ENCODE data around the gene BARD1. TPM values are rescaled to one million over a fixed set of nuclear protein-coding genes. Genes with fewer than 3 reads are reported as not detected.

The BARD1 gene
- total RNA-seq, 2 experiments from 2014 or later: 60.7 to 64.9 TPM

DNA sequence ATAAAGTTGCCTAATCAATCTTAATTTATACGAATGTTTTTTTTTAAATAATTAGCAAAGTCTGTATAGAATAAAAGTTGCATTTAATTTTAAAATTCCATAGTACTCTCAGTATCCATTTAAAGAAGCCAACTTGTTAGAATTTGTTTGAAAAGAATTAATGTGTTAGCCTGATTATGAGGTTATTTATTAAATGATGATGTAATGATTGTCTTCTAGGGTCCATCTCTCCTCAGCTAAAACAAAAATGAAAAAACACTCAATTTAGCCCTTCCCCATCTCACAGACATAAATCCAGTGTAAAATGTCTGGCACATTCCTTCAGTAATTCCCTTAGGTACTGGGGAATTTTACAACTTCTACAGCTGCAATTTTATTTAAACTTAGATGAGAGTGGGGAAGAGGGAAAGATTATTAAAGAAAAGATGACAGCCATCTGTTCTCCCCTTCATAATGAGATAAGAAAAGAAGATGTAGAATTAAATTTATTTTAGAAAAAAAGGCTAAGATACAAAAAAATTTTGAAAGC lies 68.6 kb downstream of the BARD1 start:
- Histone ChIP-seq H3K4me1 (ENCODE audit: insufficient read depth, low read length, poor library complexity, severe bottlenecking) (no peaks in the 10 kb centered on the region), H3K79me2 (ENCODE audit: insufficient read depth, low read depth, low read length) (peaks cover 15% of the 10 kb centered on the region; the same call in 1 of the 2 replicates), H3K9me2 (ENCODE audit: insufficient read depth, low read length) (no peaks in the 10 kb centered on the region), H3K9me3 (ENCODE audit: low read length) (no peaks in the 10 kb centered on the region), H4K20me1 (ENCODE audit: insufficient read depth, low read length) (no peaks in the 10 kb centered on the region), H3K4me3 (ENCODE audit: low read depth, low read length, poor library complexity, severe bottlenecking) (no peak overlapping the region), H3K36me3 (ENCODE audit: insufficient read depth, low read length) (peaks cover 94% of the 10 kb centered on the region), H3K27ac (ENCODE audit: low read depth, low read length, poor library complexity, severe bottlenecking) (no peak overlapping the region), H3K4me2 (ENCODE audit: low read length) (no peak overlapping the region), H2AFZ (ENCODE audit: low read length) (no peak overlapping the region)
- intact Hi-C loops (cut with micrococcal nuclease; ENCODE audit: unreplicated experiment): no loop called here
- BruUV-seq (replicated peaks): no TSS peak
- CTCF ChIA-PET (ENCODE audit: unreplicated experiment): no interaction called here
- POLR2A ChIA-PET: interaction anchor here (0.7 kb wide), 1 partner anchor 1829 kb away, joined by 3 read pairs; no protein-coding TSS in a partner anchor
- no peak for TF ChIP-seq EZH2phosphoT487 (IDR thresholded peaks at IDR 0.05; ENCODE audit: borderline replicate concordance, low read depth, low read length)
- TF ChIP-seq CTCF (conservative IDR thresholded peaks at IDR 0.05; ENCODE audit: low read length): no peak
- DNase-seq (ENCODE audit: low spot score): no peak

DNA sequence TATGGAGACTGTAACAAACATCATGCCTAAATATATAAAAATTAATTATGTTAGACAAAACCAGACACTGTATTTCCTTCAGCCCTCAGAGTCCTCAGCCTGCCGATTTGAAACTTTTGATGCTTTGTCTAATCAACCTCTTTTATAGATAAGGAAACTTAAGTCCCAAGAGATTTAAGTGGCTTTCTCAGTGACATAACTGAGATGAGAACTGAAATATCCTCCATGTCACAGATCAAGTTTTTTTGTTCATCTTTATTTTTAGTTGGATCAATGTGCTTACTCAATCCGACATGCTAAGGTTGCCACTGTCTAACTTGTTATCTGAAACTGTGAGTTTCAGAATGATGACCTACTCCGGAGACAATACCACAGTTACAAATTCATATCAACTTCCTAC lies 72.3 kb downstream of the BARD1 start:
- Histone ChIP-seq H3K4me3 (ENCODE audit: low read depth, low read length, poor library complexity, severe bottlenecking) (no peak overlapping the region), H3K27ac (ENCODE audit: low read depth, low read length, poor library complexity, severe bottlenecking) (no peak overlapping the region), H3K9me2 (ENCODE audit: insufficient read depth, low read length) (no peaks in the 10 kb centered on the region), H3K9me3 (ENCODE audit: low read length) (no peaks in the 10 kb centered on the region), H3K36me3 (ENCODE audit: insufficient read depth, low read length) (peaks cover 89% of the 10 kb centered on the region), H3K79me2 (ENCODE audit: insufficient read depth, low read depth, low read length) (peaks cover 3% of the 10 kb centered on the region; the same call in 1 of the 2 replicates), H3K4me1 (ENCODE audit: insufficient read depth, low read length, poor library complexity, severe bottlenecking) (no peaks in the 10 kb centered on the region), H4K20me1 (ENCODE audit: insufficient read depth, low read length) (no peaks in the 10 kb centered on the region), H2AFZ (ENCODE audit: low read length) (no peak overlapping the region), H3K4me2 (ENCODE audit: low read length) (no peak overlapping the region)
- DNase-seq (ENCODE audit: low spot score): no peak
- POLR2A ChIA-PET: interaction anchor here (1.2 to 1.6 kb wide), 2 partner anchors 8 to 33 kb away, joined by 3 to 6 read pairs; no protein-coding TSS in a partner anchor
- TF ChIP-seq EZH2phosphoT487 (IDR thresholded peaks at IDR 0.05; ENCODE audit: borderline replicate concordance, low read depth, low read length): no peak
- TF ChIP-seq CTCF (conservative IDR thresholded peaks at IDR 0.05; ENCODE audit: low read length): no peak
- BruUV-seq (replicated peaks): no TSS peak
- CTCF ChIA-PET (ENCODE audit: unreplicated experiment): no interaction called here
- intact Hi-C loops (cut with micrococcal nuclease; ENCODE audit: unreplicated experiment): no loop called here

DNA sequence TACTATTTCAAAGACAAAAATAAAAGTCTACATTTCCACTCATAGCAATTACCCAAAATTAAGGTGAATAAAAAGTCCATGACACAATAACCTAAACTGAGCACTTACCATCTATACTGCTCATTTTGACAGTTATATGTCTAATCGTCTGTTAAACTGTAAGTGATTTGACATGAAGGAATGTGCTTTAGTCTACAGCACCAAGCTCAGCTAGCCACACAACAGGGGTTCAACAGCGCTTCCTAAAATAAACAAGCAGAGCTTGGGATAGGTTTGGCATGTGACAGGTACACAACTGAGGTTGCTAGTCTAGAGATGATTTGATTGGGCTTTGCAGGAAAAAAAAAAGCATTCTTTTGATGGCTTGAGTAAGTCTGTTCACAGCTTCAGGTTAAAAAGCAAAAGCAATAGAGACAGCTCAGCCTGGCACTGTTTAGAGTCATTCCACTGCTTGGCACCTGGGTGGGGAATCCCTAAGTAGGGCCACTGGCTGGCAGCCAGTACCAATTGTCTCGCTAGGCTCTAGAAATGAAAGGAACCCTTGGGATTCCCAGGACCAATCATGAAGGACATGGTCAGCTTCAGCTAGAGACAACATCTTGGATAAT lies 78.6 kb downstream of the BARD1 start:
- ChIA-PET CTCF (ENCODE audit: unreplicated experiment) (no interaction called here), POLR2A (no interaction called here)
- Histone ChIP-seq H3K79me2 (ENCODE audit: insufficient read depth, low read depth, low read length) (no peaks in the 10 kb centered on the region), H3K27ac (ENCODE audit: low read depth, low read length, poor library complexity, severe bottlenecking) (no peak overlapping the region), H3K4me1 (ENCODE audit: insufficient read depth, low read length, poor library complexity, severe bottlenecking) (no peaks in the 10 kb centered on the region), H2AFZ (ENCODE audit: low read length) (no peak overlapping the region), H3K9me2 (ENCODE audit: insufficient read depth, low read length) (no peaks in the 10 kb centered on the region), H3K4me2 (ENCODE audit: low read length) (no peak overlapping the region), H3K36me3 (ENCODE audit: insufficient read depth, low read length) (peaks cover 96% of the 10 kb centered on the region), H3K9me3 (ENCODE audit: low read length) (no peaks in the 10 kb centered on the region), H4K20me1 (ENCODE audit: insufficient read depth, low read length) (no peaks in the 10 kb centered on the region), H3K4me3 (ENCODE audit: low read depth, low read length, poor library complexity, severe bottlenecking) (no peak overlapping the region)
- no TSS peak for BruUV-seq (replicated peaks)
- intact Hi-C loops (cut with micrococcal nuclease; ENCODE audit: unreplicated experiment): no loop called here
- no peak for DNase-seq (ENCODE audit: low spot score)
- no peak for TF ChIP-seq EZH2phosphoT487 (IDR thresholded peaks at IDR 0.05; ENCODE audit: borderline replicate concordance, low read depth, low read length)
- no peak for TF ChIP-seq CTCF (conservative IDR thresholded peaks at IDR 0.05; ENCODE audit: low read length)

Data from OCI-LY7 (cell line).